RWPE2 (cell line): ENCODE results near the gene TCEANC.
A peak's percentile ranks its signal among the peaks of the same experiment; 100 is the strongest.

Experiments used
- ATAC-seq: fragments of 200-7000 bp; cut with Tn5 transposase; 3 replicates; pipeline ENCODE4 v1.9.1; 2021; ENCODE audit warnings: low read depth
- DNase-seq: peaks from one replicate; pipeline ENCODE4 v3.0.0-alpha.2; 2020; ENCODE audit warnings: low spot score
- H3K27ac ChIP-seq: fragments of 450-650 bp; 2 replicates; pipeline ENCODE4 v1.5.1; 2017; ENCODE audit warnings: mild to moderate bottlenecking; ENCODE audit not compliant: poor library complexity, severe bottlenecking
- H3K27me3 ChIP-seq: fragments of 250-450 bp; sonication (Bioruptor Pico); 2 replicates; pipeline ENCODE4 v1.5.1; 2021; ENCODE audit warnings: mild to moderate bottlenecking, moderate library complexity; ENCODE audit not compliant: insufficient read depth, poor library complexity, severe bottlenecking
- H3K36me3 ChIP-seq: fragments of 250-450 bp; sonication (Bioruptor Pico); 2 replicates; pipeline ENCODE4 v1.5.1; 2020; ENCODE audit warnings: low read depth, mild to moderate bottlenecking, moderate library complexity
- H3K4me1 ChIP-seq: fragments of 250-450 bp; sonication (Bioruptor Pico); 2 replicates; pipeline ENCODE4 v1.5.1; 2021; ENCODE audit warnings: mild to moderate bottlenecking, moderate library complexity; ENCODE audit not compliant: insufficient read depth, poor library complexity, severe bottlenecking
- H3K4me3 ChIP-seq: fragments of 250-450 bp; sonication (Bioruptor Pico); 2 replicates; pipeline ENCODE4 v1.5.1; 2021; ENCODE audit warnings: mild to moderate bottlenecking, moderate library complexity; ENCODE audit not compliant: severe bottlenecking
- H3K9me3 ChIP-seq: fragments of 250-450 bp; sonication (Bioruptor Pico); 2 replicates; pipeline ENCODE4 v1.5.1; 2021; ENCODE audit warnings: mild to moderate bottlenecking, moderate library complexity; ENCODE audit not compliant: severe bottlenecking
- TF ChIP-seq, protein P1 (sequence below): fragments of 450-650 bp; IDR thresholded peaks from one replicate; pipeline ENCODE4 v1.5.1; 2017; ENCODE audit warnings: mild to moderate bottlenecking, moderate library complexity; ENCODE audit not compliant: poor library complexity, severe bottlenecking

The TCEANC gene

GRCh38 chrX:13652850-13653693 is at the start of gene TCEANC:
Gene TCEANC, plus strand, starts transcription at chrX:13653141. Its CDS starts 9,368 bp downstream, at chrX:13662509.
- ATAC-seq (peak; percentile 95), DNase-seq (peak; percentile 93)
- Histone ChIP-seq H3K4me1 (no peaks in the 10 kb centered on the region), H3K36me3 (no peaks in the 10 kb centered on the region), H3K9me3 (no peaks in the 10 kb centered on the region), H3K27me3 (no peaks in the 10 kb centered on the region), H3K27ac (peak within 1 kb of the TSS; percentile 83), H3K4me3 (peak within 1 kb of the TSS; percentile 51)
- TF ChIP-seq, protein P1, sequence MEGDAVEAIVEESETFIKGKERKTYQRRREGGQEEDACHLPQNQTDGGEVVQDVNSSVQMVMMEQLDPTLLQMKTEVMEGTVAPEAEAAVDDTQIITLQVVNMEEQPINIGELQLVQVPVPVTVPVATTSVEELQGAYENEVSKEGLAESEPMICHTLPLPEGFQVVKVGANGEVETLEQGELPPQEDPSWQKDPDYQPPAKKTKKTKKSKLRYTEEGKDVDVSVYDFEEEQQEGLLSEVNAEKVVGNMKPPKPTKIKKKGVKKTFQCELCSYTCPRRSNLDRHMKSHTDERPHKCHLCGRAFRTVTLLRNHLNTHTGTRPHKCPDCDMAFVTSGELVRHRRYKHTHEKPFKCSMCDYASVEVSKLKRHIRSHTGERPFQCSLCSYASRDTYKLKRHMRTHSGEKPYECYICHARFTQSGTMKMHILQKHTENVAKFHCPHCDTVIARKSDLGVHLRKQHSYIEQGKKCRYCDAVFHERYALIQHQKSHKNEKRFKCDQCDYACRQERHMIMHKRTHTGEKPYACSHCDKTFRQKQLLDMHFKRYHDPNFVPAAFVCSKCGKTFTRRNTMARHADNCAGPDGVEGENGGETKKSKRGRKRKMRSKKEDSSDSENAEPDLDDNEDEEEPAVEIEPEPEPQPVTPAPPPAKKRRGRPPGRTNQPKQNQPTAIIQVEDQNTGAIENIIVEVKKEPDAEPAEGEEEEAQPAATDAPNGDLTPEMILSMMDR: no peak

DNA sequence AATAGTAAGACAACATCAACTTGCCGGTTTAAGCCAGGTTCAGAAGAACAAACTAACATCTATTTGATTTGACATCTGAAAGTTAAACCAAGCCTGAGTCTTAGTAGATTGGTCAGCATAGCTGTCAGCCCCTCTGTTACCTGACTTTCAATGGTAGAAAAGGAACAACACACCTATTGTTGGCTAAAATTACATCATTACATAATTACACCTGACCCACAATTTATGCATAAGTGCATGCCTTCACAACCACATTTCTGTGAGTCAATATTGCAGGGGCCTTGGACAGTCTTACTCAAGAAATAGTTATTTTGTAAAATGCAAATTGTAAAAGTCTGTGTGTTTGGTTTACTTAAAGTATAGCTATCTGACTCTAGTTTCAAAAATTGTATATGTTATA is 47.3 kb upstream of the TCEANC start:
- ATAC-seq (no peak), DNase-seq (no peak)
- Histone ChIP-seq H3K9me3 (no peaks in the 10 kb centered on the region), H3K27ac (no peak overlapping the region), H3K4me1 (no peaks in the 10 kb centered on the region), H3K4me3 (no peak overlapping the region), H3K36me3 (no peaks in the 10 kb centered on the region), H3K27me3 (no peaks in the 10 kb centered on the region)
- TF ChIP-seq, protein P1: no peak

DNA sequence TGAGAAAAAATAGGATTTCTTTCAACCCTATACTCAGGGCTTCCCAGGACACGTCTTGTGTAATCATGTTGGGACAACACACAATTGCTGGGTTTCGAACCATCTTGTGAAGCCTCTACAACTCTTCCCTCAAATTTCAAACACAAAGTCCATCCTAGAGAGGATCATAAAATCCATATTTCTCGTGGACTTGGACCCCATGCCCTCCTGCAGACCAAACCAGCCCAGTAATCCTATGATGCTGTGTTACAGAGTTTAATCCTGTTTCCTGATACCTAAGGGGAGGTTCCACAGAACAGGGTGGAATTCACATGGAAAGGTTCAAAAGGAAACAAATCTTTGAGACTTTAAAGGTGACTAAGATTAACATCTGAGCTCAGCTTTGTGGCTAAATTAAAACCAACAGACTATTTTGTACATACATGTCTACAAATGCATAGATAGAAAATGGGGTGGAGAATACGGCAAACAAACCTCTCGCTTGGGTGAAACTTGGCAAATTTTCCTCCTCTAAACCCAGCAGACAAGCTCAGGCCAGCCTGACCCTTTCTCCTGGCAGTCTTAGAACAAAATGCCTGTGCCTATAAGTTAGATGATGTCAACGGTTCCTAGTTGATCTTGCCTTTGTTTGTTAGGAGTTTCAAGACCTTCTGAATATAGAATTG is 45.5 kb upstream of the TCEANC start:
- ATAC-seq (no peak), DNase-seq (no peak)
- no peaks in the 10 kb centered on the region for H3K9me3 ChIP-seq
- no peaks in the 10 kb centered on the region for H3K36me3 ChIP-seq
- H3K4me1 ChIP-seq: no peaks in the 10 kb centered on the region
- TF ChIP-seq, protein P1: no peak
- H3K4me3 ChIP-seq: no peak overlapping the region
- no peak overlapping the region for H3K27ac ChIP-seq
- no peaks in the 10 kb centered on the region for H3K27me3 ChIP-seq

DNA sequence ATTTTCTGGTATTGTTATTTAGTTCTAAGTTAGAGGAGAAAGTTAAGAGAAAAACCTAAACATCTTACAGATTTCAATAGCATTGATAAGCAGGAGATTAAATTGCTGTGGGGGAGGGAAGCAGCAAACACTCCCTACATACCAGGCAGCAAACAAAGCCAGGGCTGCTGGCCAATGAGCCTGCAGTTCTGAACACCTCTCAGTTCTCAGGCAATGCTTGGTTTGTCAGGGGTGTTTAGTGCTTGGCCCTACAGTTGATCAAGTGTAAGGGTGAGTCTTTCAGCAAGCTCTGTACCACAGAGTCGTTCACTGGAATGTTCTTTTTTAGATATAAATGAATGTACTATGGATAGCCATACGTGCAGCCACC is 45.0 kb upstream of the TCEANC start:
- H3K9me3 ChIP-seq: no peaks in the 10 kb centered on the region
- ATAC-seq (no peak), DNase-seq (no peak)
- TF ChIP-seq, protein P1: no peak
- H3K36me3 ChIP-seq: no peaks in the 10 kb centered on the region
- H3K4me1 ChIP-seq: no peaks in the 10 kb centered on the region
- no peak overlapping the region for H3K4me3 ChIP-seq
- no peak overlapping the region for H3K27ac ChIP-seq
- H3K27me3 ChIP-seq: no peaks in the 10 kb centered on the region
